ENCODE data around the gene DNAJC9.

The DNAJC9 gene, protein sequence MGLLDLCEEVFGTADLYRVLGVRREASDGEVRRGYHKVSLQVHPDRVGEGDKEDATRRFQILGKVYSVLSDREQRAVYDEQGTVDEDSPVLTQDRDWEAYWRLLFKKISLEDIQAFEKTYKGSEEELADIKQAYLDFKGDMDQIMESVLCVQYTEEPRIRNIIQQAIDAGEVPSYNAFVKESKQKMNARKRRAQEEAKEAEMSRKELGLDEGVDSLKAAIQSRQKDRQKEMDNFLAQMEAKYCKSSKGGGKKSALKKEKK

DNA sequence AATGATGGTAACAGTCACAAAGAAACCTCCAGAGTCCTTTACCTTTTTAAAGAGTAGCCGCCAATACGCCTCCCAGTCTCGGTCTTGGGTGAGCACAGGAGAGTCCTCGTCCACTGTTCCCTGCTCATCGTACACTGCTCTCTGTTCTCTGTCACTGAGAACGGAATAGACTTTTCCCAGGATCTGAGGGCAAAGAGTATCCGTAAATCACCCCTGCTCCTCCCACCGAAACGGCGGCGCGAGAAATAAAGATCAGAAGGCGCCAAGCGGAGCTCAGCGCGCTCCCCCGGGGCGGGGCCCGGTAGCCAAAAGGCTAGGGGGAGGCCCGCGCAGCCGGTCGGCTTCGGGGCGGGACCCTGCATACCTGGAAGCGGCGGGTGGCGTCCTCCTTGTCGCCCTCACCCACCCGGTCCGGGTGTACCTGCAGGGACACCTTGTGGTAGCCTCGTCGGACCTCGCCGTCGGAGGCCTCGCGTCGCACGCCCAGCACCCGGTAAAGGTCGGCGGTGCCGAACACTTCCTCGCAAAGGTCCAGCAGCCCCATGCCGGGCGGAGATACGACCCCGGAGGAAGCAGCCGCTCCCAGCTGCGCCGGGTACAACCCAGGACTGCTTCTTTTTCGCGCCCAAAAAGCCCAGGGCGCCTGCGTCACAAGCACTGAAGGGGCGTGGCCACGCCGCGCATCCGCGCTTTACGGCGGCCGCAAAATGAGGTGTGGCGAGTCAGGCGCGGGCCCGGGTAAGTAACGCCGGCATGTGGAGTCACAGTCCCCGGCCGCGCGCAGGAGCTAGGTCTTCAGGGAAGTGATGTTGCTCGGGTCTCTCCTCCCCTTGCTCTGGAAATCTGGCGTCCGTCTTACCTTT lies at the start of gene DNAJC9:
TSS of gene DNAJC9 (minus strand) at position 610 of the 863 bp plus-strand sequence. CDS start at position 544, 66 bp downstream.
- DNase-seq (ENCODE audit: insufficient read length, low spot score) (peak; percentile 74), FAIRE-seq (no peak)
- TF ChIP-seq, protein P1, sequence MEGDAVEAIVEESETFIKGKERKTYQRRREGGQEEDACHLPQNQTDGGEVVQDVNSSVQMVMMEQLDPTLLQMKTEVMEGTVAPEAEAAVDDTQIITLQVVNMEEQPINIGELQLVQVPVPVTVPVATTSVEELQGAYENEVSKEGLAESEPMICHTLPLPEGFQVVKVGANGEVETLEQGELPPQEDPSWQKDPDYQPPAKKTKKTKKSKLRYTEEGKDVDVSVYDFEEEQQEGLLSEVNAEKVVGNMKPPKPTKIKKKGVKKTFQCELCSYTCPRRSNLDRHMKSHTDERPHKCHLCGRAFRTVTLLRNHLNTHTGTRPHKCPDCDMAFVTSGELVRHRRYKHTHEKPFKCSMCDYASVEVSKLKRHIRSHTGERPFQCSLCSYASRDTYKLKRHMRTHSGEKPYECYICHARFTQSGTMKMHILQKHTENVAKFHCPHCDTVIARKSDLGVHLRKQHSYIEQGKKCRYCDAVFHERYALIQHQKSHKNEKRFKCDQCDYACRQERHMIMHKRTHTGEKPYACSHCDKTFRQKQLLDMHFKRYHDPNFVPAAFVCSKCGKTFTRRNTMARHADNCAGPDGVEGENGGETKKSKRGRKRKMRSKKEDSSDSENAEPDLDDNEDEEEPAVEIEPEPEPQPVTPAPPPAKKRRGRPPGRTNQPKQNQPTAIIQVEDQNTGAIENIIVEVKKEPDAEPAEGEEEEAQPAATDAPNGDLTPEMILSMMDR (IDR thresholded peaks at IDR 0.05; ENCODE audit: insufficient read depth, missing control alignments): no peak

DNA sequence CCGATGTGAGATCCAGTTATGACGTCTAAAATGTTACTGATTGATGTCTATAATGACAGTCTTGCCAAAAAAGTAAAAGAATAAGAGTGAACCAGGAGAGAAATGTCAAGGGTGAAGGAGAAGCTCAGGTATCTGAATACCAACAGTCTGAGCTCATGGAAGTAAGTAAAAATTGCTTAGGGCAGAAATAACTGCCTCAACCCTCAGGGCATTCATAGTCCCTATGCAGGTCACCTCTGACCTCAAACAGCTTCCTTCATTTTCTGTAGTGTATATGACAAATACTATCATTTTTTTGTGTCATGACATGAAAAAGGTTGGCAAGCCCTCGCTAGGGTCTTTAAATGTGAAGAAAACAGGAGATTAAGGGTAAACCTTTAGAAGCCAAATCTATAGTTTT lies 46.4 kb upstream of the DNAJC9 start:
- DNase-seq (ENCODE audit: insufficient read length, low spot score): no peak
- FAIRE-seq: no peak
- TF ChIP-seq, protein P1 (IDR thresholded peaks at IDR 0.05; ENCODE audit: insufficient read depth, missing control alignments): no peak

DNA sequence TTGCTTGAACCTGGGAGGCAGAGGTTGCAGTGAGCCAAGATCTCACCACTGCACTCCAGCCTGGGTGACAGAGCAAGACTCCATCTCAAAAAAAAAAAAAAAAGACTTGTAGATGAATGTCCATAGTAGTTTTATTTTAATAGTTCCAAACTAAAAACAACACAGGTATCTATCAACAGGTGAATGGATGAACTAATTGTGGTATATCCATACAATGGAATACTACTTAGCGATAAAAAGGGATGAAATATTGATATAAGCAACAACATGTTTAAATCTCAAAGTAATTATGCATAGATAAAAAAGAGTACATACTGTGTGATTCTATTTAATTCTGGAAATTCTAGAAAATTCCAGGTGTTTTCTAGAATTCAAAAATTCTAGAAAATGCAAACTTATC lies 42.9 kb upstream of the DNAJC9 start:
- TF ChIP-seq, protein P1 (IDR thresholded peaks at IDR 0.05; ENCODE audit: insufficient read depth, missing control alignments): no peak
- DNase-seq (ENCODE audit: insufficient read length, low spot score) (no peak), FAIRE-seq (no peak)

DNA sequence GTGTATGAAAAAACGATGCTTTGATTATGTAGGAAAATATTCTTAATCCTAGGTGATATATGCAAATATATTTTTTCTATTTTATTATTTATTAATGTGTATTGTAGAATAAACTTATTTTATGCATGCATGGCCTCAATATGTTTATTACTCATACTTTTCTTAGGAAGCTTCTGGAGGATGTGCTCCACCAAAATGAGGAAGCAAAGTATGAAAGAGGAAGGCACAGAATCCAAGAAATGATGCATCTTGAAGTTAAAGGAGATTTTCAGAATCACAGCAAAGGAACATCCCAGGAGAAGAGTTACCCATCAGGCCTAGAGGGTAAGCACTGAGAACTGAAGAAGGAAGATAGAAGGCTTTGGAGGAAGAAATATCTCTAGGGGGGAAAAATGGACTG lies 40.4 kb upstream of the DNAJC9 start:
- DNase-seq (ENCODE audit: insufficient read length, low spot score) (no peak), FAIRE-seq (no peak)
- TF ChIP-seq, protein P1 (IDR thresholded peaks at IDR 0.05; ENCODE audit: insufficient read depth, missing control alignments): no peak

DNA sequence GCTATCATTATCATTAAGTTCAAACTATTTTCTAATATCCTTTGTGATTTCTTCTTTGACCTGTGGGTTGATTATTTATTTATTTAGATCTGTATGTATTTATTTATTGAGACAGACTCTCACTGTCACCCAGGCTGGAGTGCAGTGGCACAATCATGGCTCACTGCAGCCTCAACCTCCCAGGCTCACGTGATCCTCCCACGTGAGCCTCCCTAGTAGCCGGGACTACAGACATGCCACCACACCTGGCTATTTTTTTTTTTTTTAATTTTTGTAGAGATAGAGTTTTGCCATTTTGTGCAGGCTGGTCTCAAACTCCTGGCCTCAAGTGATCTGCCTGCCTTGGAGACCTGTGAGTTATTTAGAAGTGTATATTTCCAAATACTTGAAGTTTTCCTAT lies 34.0 kb upstream of the DNAJC9 start:
- DNase-seq (ENCODE audit: insufficient read length, low spot score) (no peak), FAIRE-seq (no peak)
- TF ChIP-seq, protein P1 (IDR thresholded peaks at IDR 0.05; ENCODE audit: insufficient read depth, missing control alignments): no peak

DNA sequence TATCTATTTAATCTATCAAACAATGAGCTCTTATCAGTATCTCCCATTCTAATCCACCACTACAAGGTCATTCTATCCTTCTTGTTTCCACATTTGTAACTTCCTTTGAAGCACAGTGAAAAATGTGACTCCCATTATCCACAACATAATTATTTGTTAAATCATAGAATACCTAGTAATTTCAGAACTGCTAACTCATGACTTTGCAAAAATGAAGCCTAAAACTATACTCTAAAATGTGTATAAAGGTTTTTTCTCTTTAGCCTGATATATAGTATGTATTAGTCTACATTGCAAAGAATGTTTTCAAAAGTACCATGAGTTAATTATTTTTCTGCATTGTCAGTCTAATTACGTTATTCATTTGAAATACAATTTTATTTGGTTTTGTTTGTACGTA lies 17.4 kb upstream of the DNAJC9 start:
- FAIRE-seq (no peak), DNase-seq (ENCODE audit: insufficient read length, low spot score) (no peak)
- TF ChIP-seq, protein P1 (IDR thresholded peaks at IDR 0.05; ENCODE audit: insufficient read depth, missing control alignments): no peak

Measured in D721Med (cell line).